ENCODE results near the gene ZNF514.

The ZNF514 gene

GRCh38 chr2:95159690-95160449 is at the start of gene ZNF514:
ZNF514 (minus strand) TSS chr2:95159848; CDS start chr2:95153253, 6,595 bp downstream.
- DNase-seq (ENCODE audit: low read depth): peak; percentile 55

- no peak for DNase-seq (ENCODE audit: low read depth)
Observed at GRCh38 chr2:95208106-95208505, 48.5 kb upstream of the ZNF514 start.

- peak; percentile 63 for DNase-seq (ENCODE audit: low read depth)
Observed at GRCh38 chr2:95207111-95207961, 47.7 kb upstream of the ZNF514 start, which contains the start of gene ZNF892. ZNF892 (plus strand) TSS chr2:95207521; CDS start chr2:95207816, 295 bp downstream.

GRCh38 chr2:95206096-95206495 is 46.4 kb upstream of the ZNF514 start:
- no peak for DNase-seq (ENCODE audit: low read depth)

GRCh38 chr2:95204396-95204795 is 44.7 kb upstream of the ZNF514 start:
- no peak for DNase-seq (ENCODE audit: low read depth)

GRCh38 chr2:95203911-95204310 is 44.3 kb upstream of the ZNF514 start:
- no peak for DNase-seq (ENCODE audit: low read depth)

- DNase-seq (ENCODE audit: low read depth): peak; percentile 11
Observed at GRCh38 chr2:95192956-95193355, 33.3 kb upstream of the ZNF514 start.

GRCh38 chr2:95185973-95186372 is 26.3 kb upstream of the ZNF514 start:
- no peak for DNase-seq (ENCODE audit: low read depth)

- DNase-seq (ENCODE audit: low read depth): no peak
Observed at GRCh38 chr2:95185197-95185596, 25.5 kb upstream of the ZNF514 start.

GRCh38 chr2:95181774-95182173 is 22.1 kb upstream of the ZNF514 start:
- no peak for DNase-seq (ENCODE audit: low read depth)

GRCh38 chr2:95179451-95179850 is 19.8 kb upstream of the ZNF514 start:
- no peak for DNase-seq (ENCODE audit: low read depth)

GRCh38 chr2:95174031-95174542 is 14.4 kb upstream of the ZNF514 start:
- no peak for DNase-seq (ENCODE audit: low read depth)

- no peak for DNase-seq (ENCODE audit: low read depth)
Observed at GRCh38 chr2:95171902-95172301, 12.3 kb upstream of the ZNF514 start.

- no peak for DNase-seq (ENCODE audit: low read depth)
Observed at GRCh38 chr2:95166065-95166763, 6.6 kb upstream of the ZNF514 start.

GRCh38 chr2:95165371-95166064 is 5.9 kb upstream of the ZNF514 start, which contains the start of gene ZNF2:
ZNF2 (plus strand) TSS chr2:95165809; CDS start chr2:95176227, 10,418 bp downstream.
- DNase-seq (ENCODE audit: low read depth): peak; percentile 97

- no peak for DNase-seq (ENCODE audit: low read depth)
Observed at GRCh38 chr2:95165030-95165370, 5.4 kb upstream of the ZNF514 start.

GRCh38 chr2:95158891-95159619 is 593 bp downstream of the ZNF514 start:
- no peak for DNase-seq (ENCODE audit: low read depth)

GRCh38 chr2:95158441-95158840 is 1.2 kb downstream of the ZNF514 start:
- no peak for DNase-seq (ENCODE audit: low read depth)

GRCh38 chr2:95149397-95149984 is 10.2 kb downstream of the ZNF514 start:
- no peak for DNase-seq (ENCODE audit: low read depth)

- DNase-seq (ENCODE audit: low read depth): no peak
Observed at GRCh38 chr2:95143838-95144237, 15.8 kb downstream of the ZNF514 start.

Measured in stimulated activated CD8-positive, alpha-beta memory T cell treated with anti-CD3 and anti-CD28 coated beads, Interleukin-12 subunit alpha, Interleukin-12 subunit beta, amount 100 ng/mL, for 1 hour (primary cell).